ENCODE measurements around the gene CKS1B.

CKS1B gene

DNA sequence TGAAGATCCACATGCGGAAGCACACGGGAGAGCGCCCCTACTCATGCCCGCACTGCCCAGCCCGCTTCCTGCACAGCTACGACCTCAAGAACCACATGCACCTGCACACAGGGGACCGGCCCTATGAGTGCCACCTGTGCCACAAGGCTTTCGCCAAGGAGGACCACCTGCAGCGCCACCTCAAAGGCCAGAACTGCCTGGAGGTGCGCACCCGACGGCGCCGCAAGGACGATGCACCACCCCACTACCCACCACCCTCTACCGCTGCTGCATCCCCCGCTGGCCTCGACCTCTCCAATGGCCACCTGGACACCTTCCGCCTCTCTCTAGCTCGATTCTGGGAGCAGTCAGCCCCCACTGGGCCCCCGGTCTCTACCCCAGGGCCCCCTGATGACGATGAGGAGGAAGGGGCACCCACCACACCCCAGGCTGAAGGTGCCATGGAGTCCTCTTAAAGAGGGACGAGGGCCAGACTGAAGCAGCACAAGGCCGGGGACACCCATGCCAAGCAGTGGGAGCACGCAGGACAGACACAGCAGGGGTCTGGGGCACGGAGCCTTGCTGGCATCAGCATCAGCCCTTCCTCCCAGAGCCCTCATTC is 41.9 kb downstream of the CKS1B start:
- no peak for DNase-seq

DNA sequence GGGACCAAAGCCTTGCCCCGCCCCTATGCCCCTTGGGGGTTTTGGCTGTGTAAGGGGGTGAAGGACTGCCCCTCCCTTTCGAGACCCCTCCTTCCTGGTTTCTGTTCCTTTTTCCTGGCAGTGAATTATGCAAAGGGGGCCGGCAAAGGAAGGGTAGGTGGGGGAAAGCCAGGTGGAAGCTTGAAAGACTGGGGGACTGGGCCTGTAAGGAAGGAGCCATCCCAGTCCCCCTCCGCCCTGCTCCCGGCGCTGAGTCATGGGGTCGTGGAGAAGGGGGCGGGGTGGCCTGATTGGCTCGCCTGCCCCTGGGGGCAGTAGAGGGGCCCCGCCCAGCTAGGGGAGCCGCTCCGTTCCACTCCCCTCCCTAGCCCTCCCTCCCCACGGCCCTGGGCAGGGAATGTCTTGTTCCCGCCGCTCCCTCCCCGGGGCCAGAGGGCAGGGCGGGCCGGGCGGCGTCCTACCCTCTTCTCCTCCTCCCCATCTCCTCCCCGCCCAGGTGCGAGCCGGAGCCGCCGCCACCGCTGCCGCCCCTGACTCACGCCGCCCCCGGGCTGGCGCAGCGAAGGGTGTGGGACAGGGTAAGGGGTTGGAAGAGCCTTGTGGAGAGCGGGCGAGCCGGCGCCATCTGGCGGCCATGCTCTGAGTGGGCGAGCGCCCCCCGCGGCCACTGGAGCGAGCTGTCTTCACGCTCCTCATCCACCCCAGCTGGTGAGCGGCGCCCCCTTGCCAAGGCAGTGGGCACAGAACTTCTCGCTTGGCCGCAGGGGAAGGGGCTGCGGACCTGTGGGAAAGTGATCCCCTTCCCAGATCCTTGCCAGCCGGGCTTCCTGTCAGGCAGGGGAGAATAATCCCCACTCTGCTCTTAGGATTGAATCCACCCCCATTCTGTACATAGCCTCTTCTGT is 42.8 kb downstream of the CKS1B start:
- DNase-seq = peak; percentile 95

DNA sequence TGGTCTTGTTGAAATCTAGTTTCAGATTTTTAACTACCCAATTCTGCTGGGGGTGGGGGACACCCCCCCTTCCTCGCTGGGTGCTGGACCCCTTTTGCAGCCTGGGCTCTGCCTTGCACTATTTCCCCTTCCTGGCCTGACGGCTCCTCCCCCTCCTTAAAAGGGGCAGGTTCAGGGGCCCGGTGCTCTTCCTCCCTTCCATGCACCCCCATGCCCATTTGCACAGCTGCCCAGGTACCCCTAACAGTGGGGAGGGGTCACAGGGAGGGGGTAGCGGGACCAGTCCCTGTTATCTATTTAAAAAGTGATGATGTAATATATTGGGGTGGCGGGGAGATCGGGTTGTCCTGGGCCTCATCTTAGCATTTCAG is 43.5 kb downstream of the CKS1B start:
- DNase-seq = no peak

DNA sequence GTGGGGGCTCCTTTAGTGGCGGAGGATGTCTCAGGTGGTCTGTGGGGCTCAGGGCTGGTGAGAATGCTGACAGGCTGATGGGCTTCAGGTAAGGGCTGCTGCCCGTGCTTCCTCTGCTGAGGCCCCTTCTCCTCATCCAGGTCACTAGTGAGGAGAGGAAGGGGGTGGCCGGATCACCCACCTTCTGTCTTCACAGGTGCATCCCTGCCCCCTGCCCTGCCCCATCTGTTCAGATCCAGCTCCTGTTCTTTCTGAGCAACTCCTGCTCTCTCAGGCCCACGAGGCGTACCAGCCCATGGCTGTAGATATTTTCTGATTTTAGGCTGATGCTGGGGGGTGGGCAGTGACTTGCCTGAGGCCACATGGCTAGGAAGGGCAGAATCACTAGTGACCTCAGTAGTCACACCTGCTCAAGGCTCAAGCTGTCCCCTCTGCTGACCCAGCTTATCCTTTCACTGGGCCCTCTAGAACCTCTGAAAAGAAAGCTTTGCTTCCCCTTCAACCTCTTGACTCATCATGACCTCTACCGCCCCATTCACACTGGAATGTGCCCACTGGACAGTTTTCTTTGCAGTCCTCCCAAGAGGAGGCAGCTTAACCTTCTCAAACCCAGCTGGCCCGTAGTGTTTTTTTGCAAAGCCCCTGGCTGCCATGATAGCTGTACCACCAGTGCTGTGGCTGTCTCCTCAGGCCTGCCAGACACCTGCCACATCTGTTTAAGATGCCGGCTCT is 44.3 kb downstream of the CKS1B start:
- DNase-seq = no peak

DNA sequence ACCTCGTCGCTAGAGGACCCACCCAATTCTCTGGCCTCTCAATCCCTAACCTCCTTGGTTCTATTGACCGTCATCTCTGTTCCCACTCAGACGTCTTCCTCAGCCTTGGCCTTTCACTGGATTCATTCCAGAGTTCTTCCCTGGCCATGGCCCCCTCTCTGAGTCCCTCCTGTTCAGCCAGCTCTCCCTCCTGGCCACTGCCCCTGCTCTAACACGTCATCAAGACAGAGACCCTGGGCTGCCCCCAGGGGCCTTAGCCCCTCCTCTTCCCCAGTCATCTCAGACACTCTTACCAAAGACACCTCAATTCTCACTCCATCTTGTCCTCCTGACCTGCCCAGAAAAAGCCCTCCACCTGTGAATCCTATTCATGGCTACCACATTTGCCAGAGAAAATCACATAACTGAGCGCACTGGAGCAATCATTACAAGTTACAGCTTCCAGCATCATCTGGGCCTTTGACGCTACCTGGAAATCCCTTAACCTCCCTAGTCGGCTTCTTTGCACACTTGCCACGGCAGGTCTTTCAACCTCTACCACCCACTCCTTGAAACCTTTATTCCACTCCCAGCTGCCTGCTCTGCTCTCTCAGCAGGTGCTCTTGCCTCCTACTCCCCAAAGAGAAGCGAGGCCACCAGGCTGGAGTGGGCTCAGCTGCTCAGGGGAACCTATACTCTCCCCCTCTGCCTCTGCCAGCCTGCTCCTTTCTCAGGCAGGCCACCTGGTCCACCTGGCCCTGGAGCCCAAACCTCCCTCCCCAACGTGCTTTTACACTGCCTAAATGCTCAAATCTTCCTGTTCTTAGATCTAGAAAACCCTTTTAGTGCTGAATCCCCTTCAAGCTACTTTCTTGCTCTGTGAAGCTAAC is 45.1 kb downstream of the CKS1B start:
- DNase-seq = no peak

DNA sequence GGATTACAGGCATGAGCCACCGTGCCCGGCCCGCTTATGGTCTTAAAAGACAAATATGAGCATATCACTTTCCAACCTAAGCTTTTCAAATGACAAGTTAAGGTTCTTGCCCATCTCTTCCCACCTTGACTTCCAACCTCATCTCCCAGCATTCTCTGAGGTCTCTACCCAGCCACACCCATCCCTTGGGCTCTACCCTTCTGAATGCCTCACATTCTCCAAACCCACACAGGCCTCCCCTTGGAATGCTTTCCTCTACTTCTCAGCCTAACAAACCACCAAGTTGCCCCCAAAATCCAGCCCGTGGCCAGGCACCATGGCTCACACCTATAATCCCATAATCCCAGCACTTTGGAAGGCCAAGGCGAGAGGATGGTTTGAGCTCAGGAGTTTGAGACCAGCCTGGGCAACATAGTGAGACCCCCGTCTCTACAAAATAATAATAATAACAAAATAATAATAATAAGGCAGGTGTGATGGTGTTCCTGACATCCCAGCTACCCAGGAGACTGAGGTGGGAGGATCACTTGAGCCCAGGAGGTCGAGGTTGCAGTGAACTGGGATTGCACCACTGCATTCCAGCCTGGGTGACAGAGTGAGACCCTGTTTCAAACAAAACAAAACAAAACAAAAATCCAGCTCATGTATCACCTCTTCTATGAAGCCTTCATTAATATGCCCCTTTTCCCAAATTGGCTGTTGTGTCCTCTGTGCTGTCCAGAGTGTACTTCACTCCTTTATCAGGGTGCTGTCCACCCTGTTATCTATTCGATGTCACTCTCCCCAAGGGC is 47.9 kb downstream of the CKS1B start:
- no peak for DNase-seq

DNA sequence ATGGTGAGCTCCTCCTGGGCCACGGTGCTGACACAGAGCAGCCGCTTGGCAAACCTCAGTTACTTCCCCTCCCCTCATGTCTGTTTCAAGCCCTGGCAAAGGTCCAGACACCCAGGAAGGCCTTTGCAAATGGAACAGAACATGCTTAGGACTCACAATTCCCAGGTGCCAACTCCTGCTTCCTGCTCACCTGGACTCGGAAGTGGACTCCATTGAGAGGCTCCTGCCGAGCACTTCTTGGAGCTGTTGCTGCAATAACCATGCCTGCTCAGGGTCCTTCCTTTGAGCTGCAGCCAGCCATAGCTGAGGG is 48.4 kb downstream of the CKS1B start:
- no peak for DNase-seq

DNA sequence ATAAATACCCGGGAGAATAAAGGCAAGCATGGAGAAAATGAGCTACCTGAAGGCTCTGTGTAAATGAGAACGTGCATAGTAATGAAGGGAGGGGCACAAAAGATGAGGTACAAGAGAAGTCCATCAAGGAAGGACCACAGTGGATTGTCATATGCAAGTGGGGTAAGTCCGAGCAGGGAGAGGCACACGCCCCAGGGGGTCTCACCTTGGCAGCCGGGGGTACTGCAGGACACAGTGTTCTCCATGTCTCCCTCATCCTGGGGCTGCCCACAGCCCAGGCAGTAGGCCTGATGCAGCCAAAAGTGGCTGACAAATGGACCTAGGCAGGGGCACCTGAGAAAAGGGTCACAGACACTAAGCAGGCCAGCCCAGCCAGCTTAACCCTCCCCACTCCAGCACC is 49.1 kb downstream of the CKS1B start:
- DNase-seq = no peak

DNA sequence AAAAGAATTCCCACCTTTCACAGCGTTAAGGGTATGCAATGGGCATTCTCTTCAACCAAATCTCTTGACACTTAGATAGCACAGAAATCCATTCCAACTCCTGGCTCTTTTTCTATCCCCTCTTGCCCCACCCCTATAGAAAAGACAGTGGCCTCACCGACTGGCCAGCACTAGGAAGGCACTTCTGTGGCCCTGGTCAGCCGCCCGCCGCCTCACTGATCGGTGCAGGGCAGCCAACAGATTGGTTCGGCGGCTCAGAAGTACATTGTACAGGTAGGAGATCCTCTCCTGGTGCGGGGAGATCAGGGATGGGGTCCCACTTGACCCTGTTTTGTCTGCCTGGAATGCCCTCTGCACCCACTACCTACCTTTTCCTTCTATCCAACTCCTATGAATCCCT is 49.8 kb downstream of the CKS1B start:
- DNase-seq = no peak

DNA sequence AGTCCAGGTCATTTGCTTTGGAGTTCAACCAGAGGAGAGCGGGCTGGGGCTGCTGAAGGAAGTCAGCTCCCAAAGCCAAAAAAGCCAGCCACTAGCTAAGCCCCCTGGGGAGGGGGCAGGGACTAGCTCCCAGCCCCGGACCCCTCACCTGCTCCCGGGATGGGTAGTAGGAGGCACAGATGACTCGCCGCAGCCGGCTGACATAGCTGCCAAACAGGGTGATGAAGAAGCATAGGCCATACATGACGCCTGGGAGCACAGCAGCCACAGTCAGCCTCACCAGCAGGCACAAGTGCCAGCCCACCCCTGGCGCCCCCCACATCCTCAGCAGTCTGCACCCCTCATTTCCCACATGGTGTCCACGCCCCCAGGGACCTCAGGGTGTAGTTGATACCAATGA is 51.7 kb downstream of the CKS1B start:
- DNase-seq = no peak

DNA sequence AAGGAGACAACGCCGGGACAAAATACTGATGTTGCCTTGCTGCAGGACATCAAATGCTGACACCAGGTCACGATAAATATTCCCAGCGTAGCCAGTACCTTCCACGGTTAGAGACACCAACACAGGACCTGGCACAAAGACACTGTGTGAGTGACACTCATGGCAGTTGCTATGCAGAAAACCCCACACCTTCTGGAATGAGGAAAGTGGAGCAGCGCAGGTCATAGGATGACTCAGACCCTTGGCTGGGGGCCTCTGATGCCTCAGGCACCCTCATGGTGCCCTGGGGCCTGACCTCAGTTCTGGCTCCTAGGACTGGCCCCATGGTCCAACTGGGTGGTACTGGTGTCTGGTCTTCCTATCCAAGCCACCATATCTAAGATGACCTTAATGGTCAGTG is 52.1 kb downstream of the CKS1B start:
- DNase-seq = no peak

Measured in activated naive CD4-positive, alpha-beta T cell treated with anti-CD3 and anti-CD28 coated beads, Interleukin-2, amount 50 U/mL, for 16 hours (primary cell).